ENCODE results near the gene IP6K2.

DNA sequence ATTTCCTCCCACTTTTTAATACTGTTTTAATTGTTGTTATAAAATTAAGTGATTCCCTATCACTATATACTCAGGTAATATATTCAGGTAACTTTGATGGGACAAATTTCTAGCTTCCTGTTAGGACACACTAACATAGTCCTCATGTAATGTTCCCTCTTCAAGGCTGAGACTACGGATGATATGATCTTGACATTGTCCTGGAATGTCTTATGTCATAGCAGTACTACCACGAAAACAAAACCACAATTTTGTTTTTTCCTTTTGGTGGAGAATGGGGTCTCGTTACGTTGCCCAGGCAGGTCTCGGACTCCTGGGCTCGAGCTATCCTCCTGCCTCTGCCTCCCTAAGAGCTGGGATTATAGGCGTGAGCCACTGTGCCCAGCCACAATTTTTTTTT is 26.8 kb upstream of the IP6K2 start:
- TF ChIP-seq POLR2AphosphoS5 (IDR thresholded peaks at IDR 0.05; ENCODE audit: low read depth, low read length) (no peak), CTCF (IDR thresholded peaks at IDR 0.05; ENCODE audit: control extremely low read depth in 1 of 3, insufficient read depth in 1 of 3, low read depth in 1 of 3, low read length in 3 of 3) (no peak), CEBPB (IDR thresholded peaks at IDR 0.05; ENCODE audit: low read depth, low read length) (no peak), CHD2 (IDR thresholded peaks at IDR 0.05; ENCODE audit: low read length) (no peak), GTF2F1 (IDR thresholded peaks at IDR 0.05; ENCODE audit: borderline replicate concordance, low read depth, low read length) (no peak), E2F6 (IDR thresholded peaks at IDR 0.05) (no peak), EP300 (IDR thresholded peaks at IDR 0.05; ENCODE audit: borderline replicate concordance in 1 of 2, low read depth in 2 of 2, low read length in 2 of 2) (no peak), KDM4A (IDR thresholded peaks at IDR 0.05; ENCODE audit: low read depth, low read length, severe bottlenecking) (no peak)
